Spleen (tissue), 13 donors: ENCODE data around the gene DCP1A. TPM values are rescaled to one million over a fixed set of nuclear protein-coding genes. Genes with fewer than 3 reads are reported as not detected.

Experiments used
- DNase-seq: peaks from one replicate; pipeline ENCODE4 v3.0.0-alpha.2; 2020
- H3K27ac ChIP-seq, 8 donors: fragments of 200-600 bp; sonication (generic) in 7 of 8; 1 replicate in 4 of 8; 2 replicates in 4 of 8; pipeline versions ENCODE4 v1.5.0 to v1.8.0; 2016 to 2021; ENCODE audit warnings: inconsistent platforms in 4 of 8, mild to moderate bottlenecking in 4 of 8, moderate library complexity in 1 of 8
- H3K27me3 ChIP-seq, 7 donors: fragments of 200-600 bp; sonication (generic) in 6 of 7; replicated peaks in 1 of 7; 1 replicate in 4 of 7; 2 replicates in 3 of 7; pipeline versions ENCODE4 v1.5.0 to v1.8.0; 2016 to 2021; ENCODE audit warnings: inconsistent platforms in 3 of 7, mild to moderate bottlenecking in 1 of 7
- H3K36me3 ChIP-seq, 6 donors: fragments of 200-600 bp; sonication (generic) in 5 of 6; 1 replicate in 4 of 6; 2 replicates in 2 of 6; pipeline versions ENCODE4 v1.5.0 to v1.8.0; 2016 to 2021; ENCODE audit warnings: inconsistent platforms in 2 of 6
- H3K4me1 ChIP-seq, 6 donors: fragments of 200-600 bp; sonication (generic) in 5 of 6; 1 replicate in 3 of 6; 2 replicates in 3 of 6; pipeline versions ENCODE4 v1.5.0 to v1.8.0; 2016 to 2021; ENCODE audit warnings: inconsistent platforms in 3 of 6
- H3K4me3 ChIP-seq, 8 donors: fragments of 200-600 bp; sonication (generic) in 7 of 8; 1 replicate in 4 of 8; 2 replicates in 4 of 8; pipeline versions ENCODE4 v1.5.0 to v1.8.0; 2016 to 2021; ENCODE audit warnings: inconsistent platforms in 4 of 8, mild to moderate bottlenecking in 4 of 8, moderate library complexity in 2 of 8
- H3K9me3 ChIP-seq, 8 donors: fragments of 200-600 bp; sonication (generic) in 7 of 8; 1 replicate in 4 of 8; 2 replicates in 4 of 8; pipeline versions ENCODE4 v1.5.0 to v1.8.0; 2016 to 2021; ENCODE audit warnings: inconsistent platforms in 4 of 8
- POLR2A ChIP-seq, 3 donors: fragments of 450-650 bp; IDR thresholded peaks; one replicate each; pipeline ENCODE4 v1.5.1; 2017; ENCODE audit warnings: antibody characterized with exemption in 3 of 3, mild to moderate bottlenecking in 1 of 3
- POLR2AphosphoS5 ChIP-seq, 3 donors: sonication (generic); formaldehyde crosslinking; IDR thresholded peaks; one replicate each; pipeline ENCODE4 v1.5.1; 2017; ENCODE audit warnings: antibody characterized with exemption in 3 of 3
- WGBS, 5 donors: extraction: QIAGEN DNeasy Blood & Tissue Kit in 3 of 5; methylation state at CpG; one replicate each; pipeline versions ENCODE4 v1.1.5 to v1.1.7; 2013 to 2018; 5-methylcytosine and 5-hydroxymethylcytosine counted together
- intact Hi-C: fragments of 100-400 bp; cut with DNase I; formaldehyde crosslinking; loops from one replicate; pipeline ENCODE4 v1.15.0; 2023; ENCODE audit warnings: low total_unique reads
- long read RNA-seq, 2 donors: transcript quantifications; one replicate each; lab custom pipeline, GENCODE V29; 2026
- polyA plus RNA-seq, 3 donors: library from polyadenylated mRNA; stranded (reverse); fragments of 200-250 nt; gene quantifications; one replicate each; pipeline ENCODE4 v1.2.1, GENCODE V29; 2013
- total RNA-seq, 7 donors: library from RNA; depleted of rRNA in 3 of 7; stranded (reverse); fragments of >200 nt in 3 of 7; fragmentation: NEBNext Ultra II Directional in 4 of 7; extraction: Animal tissue kit (Norgen Biotek cat#: 25700) in 4 of 7; gene quantifications; one replicate each; pipeline versions ENCODE4 v1.1.0 to v1.2.1, GENCODE V29; 2016 to 2021
- TF ChIP-seq, protein P1 (sequence below), 11 experiments: fragments of 200-600 bp in 7 of 11; fragments of 450-650 bp in 4 of 11; sonication (generic) in 4 of 11; IDR thresholded peaks in 8 of 11; conservative IDR thresholded peaks in 3 of 11; 1 replicate in 7 of 11; 2 replicates in 4 of 11; pipeline versions ENCODE4 v1.4.0 to v1.8.0; 2016 to 2021; ENCODE audit warnings: antibody characterized with exemption in 11 of 11, inconsistent platforms in 4 of 11, mild to moderate bottlenecking in 1 of 11
- donor health status: healthy with polysubstance abuse.
- donor health status: DM: no; HTN: no; CAD: no; lungs with moderate emphysema.
- donor health status: DM: no; HTN: no; CAD: no.
- donor health status: Bipolar disorder and iron deficiency.
- donor health status: healthy.
- donor health status: DM: no; HTN: no; CAD: no.
- donor health status: DM: yes; HTN: yes; CAD: no.

DCP1A gene
- total RNA-seq (10 to 100 TPM; 22.1 to 28.1 (median 25.1) TPM), polyA plus RNA-seq (1 to 10 TPM; 4.0 to 6.8 (median 5.6) TPM)
- long read RNA-seq, donor 1, full-length matches to known transcripts: 6 of 6 reads
- long read RNA-seq, donor 1, partial matches to known transcripts: 0 of 6 reads
- long read RNA-seq, donor 1, other reads (novel, unspliced or antisense): 0 of 6 reads
- long read RNA-seq, donor 2, full-length matches to known transcripts: 5 of 10 reads
- long read RNA-seq, donor 2, partial matches to known transcripts: 5 of 10 reads
- long read RNA-seq, donor 2, other reads (novel, unspliced or antisense): 0 of 10 reads

- H3K4me1 ChIP-seq: peaks cover 20 to 55% (median 41%) of the 10 kb centered on the region in 6 donors
- H3K9me3 ChIP-seq: no peaks in the 10 kb centered on the region
- peak; percentile 99 for DNase-seq
- TF ChIP-seq, protein P1, sequence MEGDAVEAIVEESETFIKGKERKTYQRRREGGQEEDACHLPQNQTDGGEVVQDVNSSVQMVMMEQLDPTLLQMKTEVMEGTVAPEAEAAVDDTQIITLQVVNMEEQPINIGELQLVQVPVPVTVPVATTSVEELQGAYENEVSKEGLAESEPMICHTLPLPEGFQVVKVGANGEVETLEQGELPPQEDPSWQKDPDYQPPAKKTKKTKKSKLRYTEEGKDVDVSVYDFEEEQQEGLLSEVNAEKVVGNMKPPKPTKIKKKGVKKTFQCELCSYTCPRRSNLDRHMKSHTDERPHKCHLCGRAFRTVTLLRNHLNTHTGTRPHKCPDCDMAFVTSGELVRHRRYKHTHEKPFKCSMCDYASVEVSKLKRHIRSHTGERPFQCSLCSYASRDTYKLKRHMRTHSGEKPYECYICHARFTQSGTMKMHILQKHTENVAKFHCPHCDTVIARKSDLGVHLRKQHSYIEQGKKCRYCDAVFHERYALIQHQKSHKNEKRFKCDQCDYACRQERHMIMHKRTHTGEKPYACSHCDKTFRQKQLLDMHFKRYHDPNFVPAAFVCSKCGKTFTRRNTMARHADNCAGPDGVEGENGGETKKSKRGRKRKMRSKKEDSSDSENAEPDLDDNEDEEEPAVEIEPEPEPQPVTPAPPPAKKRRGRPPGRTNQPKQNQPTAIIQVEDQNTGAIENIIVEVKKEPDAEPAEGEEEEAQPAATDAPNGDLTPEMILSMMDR (IDR thresholded peaks at IDR 0.05 in 8 of 11, conservative IDR thresholded peaks at IDR 0.05 in 3 of 11): peak in 4 of 11 experiments; percentile 12 to 29 (median 17)
- peak; percentile 36 to 92 (median 48) for TF ChIP-seq POLR2A (IDR thresholded peaks at IDR 0.05)
- peak; percentile 96 to 99 (median 97) for TF ChIP-seq POLR2AphosphoS5 (IDR thresholded peaks at IDR 0.05)
- H3K27ac ChIP-seq: peak within 1 kb of the TSS; percentile 90 to 97 (median 94)
- intact Hi-C loops: no loop called here
- H3K36me3 ChIP-seq: peaks cover 0 to 22% (median 12%) of the 10 kb centered on the region in 6 donors
- H3K4me3 ChIP-seq: peak within 1 kb of the TSS; percentile 42 to 92 (median 86)
- WGBS, 5 donors: 0 to 2% (median 1%) methylated on average over 33 to 61 of the region's 61 CpGs
- no peaks in the 10 kb centered on the region for H3K27me3 ChIP-seq
Measured at GRCh38 chr3:53347261-53348064, at the start of gene DCP1A. TSS of gene DCP1A (minus strand) at chr3:53347543. CDS start at chr3:53347517, 26 bp downstream.

- WGBS, 5 donors: 76 to 90% (median 80%) methylated on average over 6 of the region's 6 CpGs
- H3K4me3 ChIP-seq: no peak overlapping the region
- peaks cover 0 to 14% (median 0%) of the 10 kb centered on the region in 7 donors for H3K27me3 ChIP-seq
- H3K4me1 ChIP-seq: no peaks in the 10 kb centered on the region
- H3K36me3 ChIP-seq: no peaks in the 10 kb centered on the region
- no peak for DNase-seq
- intact Hi-C loops: no loop called here
- no peak for TF ChIP-seq POLR2AphosphoS5 (IDR thresholded peaks at IDR 0.05)
- TF ChIP-seq, protein P1 (IDR thresholded peaks at IDR 0.05 in 8 of 11, conservative IDR thresholded peaks at IDR 0.05 in 3 of 11): no peak
- no peak for TF ChIP-seq POLR2A (IDR thresholded peaks at IDR 0.05)
- H3K9me3 ChIP-seq: no peaks in the 10 kb centered on the region
- H3K27ac ChIP-seq: no peak overlapping the region
Measured at GRCh38 chr3:53384465-53385423, 37.4 kb upstream of the DCP1A start.

DNA sequence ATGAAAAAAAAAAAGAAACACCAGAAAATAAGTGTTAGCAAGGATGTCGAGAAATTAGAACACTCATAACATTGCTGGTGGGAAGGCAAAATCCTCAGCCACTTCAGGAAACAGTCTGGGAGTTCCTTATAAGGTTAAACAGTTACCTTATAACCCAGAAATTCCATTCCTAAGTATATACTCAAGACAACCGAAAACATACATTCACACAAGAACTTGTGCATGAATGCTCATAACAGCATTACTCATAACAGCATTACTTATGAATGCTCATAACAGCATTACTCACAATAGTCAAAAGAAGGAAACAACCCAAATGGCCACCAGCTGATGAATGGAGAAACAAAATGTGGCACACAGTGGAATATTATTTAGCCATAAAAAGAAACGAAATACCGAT is 34.8 kb upstream of the DCP1A start:
- no peak for DNase-seq
- Histone ChIP-seq H3K4me1 (no peaks in the 10 kb centered on the region), H3K4me3 (no peak overlapping the region), H3K27ac (no peak overlapping the region), H3K9me3 (no peaks in the 10 kb centered on the region), H3K27me3 (peaks cover 0 to 17% (median 0%) of the 10 kb centered on the region in 7 donors), H3K36me3 (no peaks in the 10 kb centered on the region)
- WGBS, 5 donors: 79 to 88% (median 86%) methylated on average over 4 of the region's 4 CpGs
- no peak for TF ChIP-seq POLR2A (IDR thresholded peaks at IDR 0.05)
- TF ChIP-seq, protein P1 (IDR thresholded peaks at IDR 0.05 in 8 of 11, conservative IDR thresholded peaks at IDR 0.05 in 3 of 11): no peak
- no peak for TF ChIP-seq POLR2AphosphoS5 (IDR thresholded peaks at IDR 0.05)
- intact Hi-C loops: no loop called here
